OCI-LY3 (cell line): ENCODE results near the gene TP63.

Source experiments
- H2AFZ ChIP-seq: fragments of 200-600, 300-600 bp; shearing (Covaris generic); 2 replicates; pipeline ENCODE4 v1.6.0; 2014; ENCODE audit warnings: antibody characterized with exemption, low read depth, low read length
- H3K27ac ChIP-seq: fragments of 200-600, 300-600 bp; sonication (generic); 2 replicates; pipeline ENCODE4 v1.5.1; 2014; ENCODE audit warnings: mild to moderate bottlenecking, low read length, moderate library complexity, mixed read lengths
- H3K27me3 ChIP-seq: fragments of 200-600, 300-600 bp; sonication (generic); 2 replicates; pipeline ENCODE4 v1.6.1; 2014; ENCODE audit warnings: low read depth, low read length, mixed read lengths
- H3K36me3 ChIP-seq: fragments of 200-600, 300-600 bp; sonication (generic); replicated peaks from 2 replicates; pipeline ENCODE3; 2014; ENCODE audit warnings: low read depth, low read length, mixed read lengths
- H3K4me1 ChIP-seq: fragments of 300-600, 200-600 bp; sonication (generic); 2 replicates; pipeline ENCODE4 v1.6.1; 2014; ENCODE audit warnings: low read length, mixed read lengths
- H3K4me2 ChIP-seq: fragments of 200-600, 300-600 bp; sonication (generic); 2 replicates; pipeline ENCODE4 v1.6.1; 2014; ENCODE audit warnings: low read length, mixed read lengths
- H3K4me3 ChIP-seq: fragments of 300-600, 200-600 bp; sonication (generic); 2 replicates; pipeline ENCODE4 v1.5.1; 2014; ENCODE audit warnings: antibody characterized with exemption, mild to moderate bottlenecking, low read length, moderate library complexity
- H3K79me2 ChIP-seq: fragments of 300-600, 200-600 bp; shearing (Covaris generic); 2 replicates; pipeline ENCODE4 v1.6.1; 2014; ENCODE audit warnings: mild to moderate bottlenecking, low read length, mixed read lengths
- H3K9ac ChIP-seq: fragments of 300-600, 200-600 bp; shearing (Covaris generic); 2 replicates; pipeline ENCODE4 v1.6.0; 2014; ENCODE audit warnings: mild to moderate bottlenecking, low read length, moderate library complexity
- H3K9me3 ChIP-seq: fragments of 200-600, 300-600 bp; shearing (Covaris generic); 2 replicates; pipeline ENCODE4 v1.6.1; 2014; ENCODE audit warnings: low read length, mixed read lengths; ENCODE audit not compliant: insufficient read depth
- H4K20me1 ChIP-seq: fragments of 200-600, 300-600 bp; sonication (generic); 2 replicates; pipeline ENCODE4 v1.6.1; 2016; ENCODE audit warnings: low read length, mixed read lengths; ENCODE audit not compliant: insufficient read depth
- CTCF ChIP-seq: fragments of 200-600, 300-600 bp; sonication (generic); IDR thresholded peaks from 2 replicates; pipeline ENCODE4 v1.5.1; 2014; ENCODE audit warnings: antibody characterized with exemption, low read length, low read depth
- EZH2phosphoT487 ChIP-seq: fragments of 200-600 bp; shearing (Covaris generic); IDR thresholded peaks from 2 replicates; pipeline ENCODE4 v1.6.1; 2018; ENCODE audit warnings: antibody characterized with exemption, mixed run types, low read depth

TP63 gene

GRCh38 chr3:189834462-189834861, 203.3 kb downstream of the TP63 start:
- TF ChIP-seq CTCF (no peak), EZH2phosphoT487 (no peak)
- Histone ChIP-seq H3K9me3 (no peaks in the 10 kb centered on the region), H3K9ac (no peak overlapping the region), H3K27ac (no peak overlapping the region), H3K36me3 (peaks cover 4% of the 10 kb centered on the region), H3K4me2 (no peak overlapping the region), H2AFZ (no peak overlapping the region), H3K4me1 (peaks cover 23% of the 10 kb centered on the region), H3K79me2 (no peaks in the 10 kb centered on the region), H4K20me1 (no peaks in the 10 kb centered on the region), H3K27me3 (no peaks in the 10 kb centered on the region), H3K4me3 (no peak overlapping the region)

GRCh38 chr3:189836795-189837194, 205.6 kb downstream of the TP63 start:
- Histone ChIP-seq H3K27ac (no peak overlapping the region), H4K20me1 (no peaks in the 10 kb centered on the region), H2AFZ (no peak overlapping the region)

GRCh38 chr3:189838291-189838690, 207.1 kb downstream of the TP63 start:
- H3K9ac ChIP-seq, result no peak overlapping the region
- TF ChIP-seq CTCF (no peak), EZH2phosphoT487 (no peak)
- peak overlapping the region; percentile 18; the same call in 1 of the 2 replicates for H3K4me3 ChIP-seq
- peaks cover 7% of the 10 kb centered on the region for H3K36me3 ChIP-seq
- peaks cover 48% of the 10 kb centered on the region for H3K4me1 ChIP-seq
- no peaks in the 10 kb centered on the region for H3K9me3 ChIP-seq
- H3K27me3 ChIP-seq, result no peaks in the 10 kb centered on the region
- no peaks in the 10 kb centered on the region for H4K20me1 ChIP-seq
- no peak overlapping the region for H2AFZ ChIP-seq
- H3K79me2 ChIP-seq, result no peaks in the 10 kb centered on the region
- H3K27ac ChIP-seq, result no peak overlapping the region
- peak overlapping the region; percentile 50 for H3K4me2 ChIP-seq

More at GRCh38 chr3:189836795-189837194, 205.6 kb downstream of the TP63 start:
- no peaks in the 10 kb centered on the region for H3K9me3 ChIP-seq
- peaks cover 4% of the 10 kb centered on the region for H3K36me3 ChIP-seq
- H3K79me2 ChIP-seq, result no peaks in the 10 kb centered on the region
- H3K4me3 ChIP-seq, result no peak overlapping the region
- H3K9ac ChIP-seq, result no peak overlapping the region
- H3K27me3 ChIP-seq, result no peaks in the 10 kb centered on the region
- TF ChIP-seq CTCF, result no peak
- no peak for TF ChIP-seq EZH2phosphoT487
- peaks cover 39% of the 10 kb centered on the region for H3K4me1 ChIP-seq
- H3K4me2 ChIP-seq, result no peak overlapping the region

- Histone ChIP-seq H3K4me2 (no peak overlapping the region), H4K20me1 (no peaks in the 10 kb centered on the region), H3K4me1 (peaks cover 48% of the 10 kb centered on the region), H3K9me3 (no peaks in the 10 kb centered on the region), H3K79me2 (no peaks in the 10 kb centered on the region), H3K36me3 (peaks cover 12% of the 10 kb centered on the region), H3K4me3 (no peak overlapping the region), H2AFZ (no peak overlapping the region), H3K9ac (no peak overlapping the region), H3K27ac (no peak overlapping the region), H3K27me3 (no peaks in the 10 kb centered on the region)
- TF ChIP-seq EZH2phosphoT487, result no peak
- TF ChIP-seq CTCF, result no peak
These were observed 208.4 kb downstream of the TP63 start for GRCh38 chr3:189839576-189839975.
